Activated CD4-positive, CD25-positive, alpha-beta regulatory T cell treated with anti-CD3 and anti-CD28 coated beads, Interleukin-2, amount 50 U/mL, for 72 hours (primary cell): ENCODE results near the gene NNT.
"Not testable (repeated sequence)": the region's sequence is repeated elsewhere in the genome, so short reads cannot be mapped to it uniquely, and the experiment has no call there.

Source experiments
- DNase-seq: peaks from one replicate; pipeline ENCODE4 v3.0.0; 2021

NNT gene

GRCh38 chr5:43584166-43584699 lies 18.7 kb upstream of the NNT start:
- DNase-seq: no peak

GRCh38 chr5:43588842-43589241 lies 14.1 kb upstream of the NNT start:
- DNase-seq: no peak

GRCh38 chr5:43589310-43589709 lies 13.7 kb upstream of the NNT start:
- DNase-seq: no peak

- DNase-seq: no peak
Observed at GRCh38 chr5:43590700-43591099, 12.3 kb upstream of the NNT start.

GRCh38 chr5:43592363-43592762 lies 10.6 kb upstream of the NNT start:
- DNase-seq: no peak

GRCh38 chr5:43598927-43599326 lies 4.1 kb upstream of the NNT start:
- DNase-seq: not testable (repeated sequence)

GRCh38 chr5:43601454-43602260 lies 1.3 kb upstream of the NNT start:
- no peak for DNase-seq

- peak; percentile 72 for DNase-seq
Observed at GRCh38 chr5:43603344-43604217, 601 bp downstream of the NNT start.

- DNase-seq: no peak
Observed at GRCh38 chr5:43604699-43605098, 1.7 kb downstream of the NNT start.

- no peak for DNase-seq
Observed at GRCh38 chr5:43606351-43606750, 3.4 kb downstream of the NNT start.

GRCh38 chr5:43608406-43608805 lies 5.4 kb downstream of the NNT start:
- DNase-seq: no peak

- no peak for DNase-seq
Observed at GRCh38 chr5:43609752-43610151, 6.8 kb downstream of the NNT start.

GRCh38 chr5:43613370-43613769 lies 10.4 kb downstream of the NNT start:
- DNase-seq: no peak

GRCh38 chr5:43615445-43616184 lies 12.6 kb downstream of the NNT start:
- DNase-seq: no peak

- no peak for DNase-seq
Observed at GRCh38 chr5:43616535-43616934, 13.6 kb downstream of the NNT start.

- no peak for DNase-seq
Observed at GRCh38 chr5:43619380-43619779, 16.4 kb downstream of the NNT start.

- DNase-seq: no peak
Observed at GRCh38 chr5:43619911-43620310, 16.9 kb downstream of the NNT start.

- no peak for DNase-seq
Observed at GRCh38 chr5:43620944-43621505, 18.0 kb downstream of the NNT start.

GRCh38 chr5:43622074-43622473 lies 19.1 kb downstream of the NNT start:
- DNase-seq: no peak

- DNase-seq: no peak
Observed at GRCh38 chr5:43623048-43623680, 20.2 kb downstream of the NNT start.

GRCh38 chr5:43627028-43627427 lies 24.0 kb downstream of the NNT start:
- DNase-seq: no peak
